Muscle layer of colon (tissue), 2 donors: Measurements from ENCODE around the gene ABHD10.

Source experiments
- H3K27ac ChIP-seq: one replicate; pipeline ENCODE4 v1.7.0; 2013; ENCODE audit warnings: low read depth, mild to moderate bottlenecking, low read length, moderate library complexity
- H3K27me3 ChIP-seq, 2 donors: one replicate each; pipeline ENCODE4 v1.7.0; 2013; ENCODE audit warnings: low read length in 2 of 2, mild to moderate bottlenecking in 2 of 2; ENCODE audit not compliant: insufficient read depth in 2 of 2, control insufficient read depth in 1 of 2
- H3K36me3 ChIP-seq: one replicate; pipeline ENCODE4 v1.7.0; 2013; ENCODE audit warnings: mild to moderate bottlenecking, low read length; ENCODE audit not compliant: insufficient read depth
- H3K4me1 ChIP-seq: one replicate; pipeline ENCODE4 v1.7.0; 2013; ENCODE audit warnings: mild to moderate bottlenecking, low read length; ENCODE audit not compliant: insufficient read depth
- H3K4me3 ChIP-seq, 2 donors: one replicate each; pipeline ENCODE4 v1.7.0; 2013; ENCODE audit warnings: low read length in 2 of 2, low read depth in 1 of 2, mild to moderate bottlenecking in 1 of 2, moderate library complexity in 1 of 2
- H3K9ac ChIP-seq: one replicate; pipeline ENCODE4 v1.7.0; 2013; ENCODE audit warnings: low read length
- H3K9me3 ChIP-seq: one replicate; pipeline ENCODE4 v1.7.0; 2013; ENCODE audit warnings: mild to moderate bottlenecking, low read length
- donor health status: abdominal sarcoma.
- donor health status: Adenocarcinoma of cecum.

Gene ABHD10

GRCh38 chr3:112041321-112041720 is 62.5 kb downstream of the ABHD10 start:
- Histone ChIP-seq H3K9me3 (no peaks in the 10 kb centered on the region), H3K36me3 (no peaks in the 10 kb centered on the region), H3K27ac (no peak overlapping the region), H3K4me3 (no peak overlapping the region), H3K27me3 (no peaks in the 10 kb centered on the region), H3K4me1 (no peaks in the 10 kb centered on the region), H3K9ac (no peak overlapping the region)

- H3K9ac ChIP-seq = no peak overlapping the region
- H3K27ac ChIP-seq = no peak overlapping the region
- H3K4me1 ChIP-seq = no peaks in the 10 kb centered on the region
- no peak overlapping the region for H3K4me3 ChIP-seq
- no peaks in the 10 kb centered on the region for H3K9me3 ChIP-seq
- H3K36me3 ChIP-seq = no peaks in the 10 kb centered on the region
- no peaks in the 10 kb centered on the region for H3K27me3 ChIP-seq
These were observed 64.0 kb downstream of the ABHD10 start for GRCh38 chr3:112042842-112043280.
